LHCN-M2 (cell line): ENCODE results near the gene MYOZ3. TPM values are rescaled to one million over a fixed set of nuclear protein-coding genes. Genes with fewer than 3 reads are reported as not detected.

ENCODE experiments used
- DNase-seq: peaks from one replicate; pipeline ENCODE4 v3.0.0-alpha.2; 2012; ENCODE audit warnings: low read depth
- total RNA-seq: library from RNA; depleted of rRNA; stranded (reverse); fragments of >200 nt; gene quantifications from 2 replicates; pipeline ENCODE4 v1.2.3, GENCODE V29; 2014

MYOZ3 gene
- total RNA-seq, 1 experiment from 2014 or later, result 0.06 TPM

DNA sequence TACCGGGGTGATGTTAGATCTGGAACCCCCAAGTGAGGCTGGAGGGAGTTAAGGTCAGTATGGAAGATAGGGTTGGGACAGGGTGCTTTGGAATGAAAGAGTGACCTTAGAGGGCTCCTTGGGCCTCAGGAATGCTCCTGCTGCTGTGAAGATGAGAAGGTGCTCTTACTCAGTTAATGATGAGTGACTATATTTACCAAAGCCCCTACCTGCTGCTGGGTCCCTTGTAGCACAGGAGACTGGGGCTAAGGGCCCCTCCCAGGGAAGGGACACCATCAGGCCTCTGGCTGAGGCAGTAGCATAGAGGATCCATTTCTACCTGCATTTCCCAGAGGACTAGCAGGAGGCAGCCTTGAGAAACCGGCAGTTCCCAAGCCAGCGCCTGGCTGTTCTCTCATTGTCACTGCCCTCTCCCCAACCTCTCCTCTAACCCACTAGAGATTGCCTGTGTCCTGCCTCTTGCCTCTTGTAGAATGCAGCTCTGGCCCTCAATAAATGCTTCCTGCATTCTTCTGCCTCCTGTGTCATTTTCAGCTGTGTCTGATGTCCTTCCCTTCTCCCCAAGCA lies 2.3 kb upstream of the MYOZ3 start:
- no peak for DNase-seq

DNA sequence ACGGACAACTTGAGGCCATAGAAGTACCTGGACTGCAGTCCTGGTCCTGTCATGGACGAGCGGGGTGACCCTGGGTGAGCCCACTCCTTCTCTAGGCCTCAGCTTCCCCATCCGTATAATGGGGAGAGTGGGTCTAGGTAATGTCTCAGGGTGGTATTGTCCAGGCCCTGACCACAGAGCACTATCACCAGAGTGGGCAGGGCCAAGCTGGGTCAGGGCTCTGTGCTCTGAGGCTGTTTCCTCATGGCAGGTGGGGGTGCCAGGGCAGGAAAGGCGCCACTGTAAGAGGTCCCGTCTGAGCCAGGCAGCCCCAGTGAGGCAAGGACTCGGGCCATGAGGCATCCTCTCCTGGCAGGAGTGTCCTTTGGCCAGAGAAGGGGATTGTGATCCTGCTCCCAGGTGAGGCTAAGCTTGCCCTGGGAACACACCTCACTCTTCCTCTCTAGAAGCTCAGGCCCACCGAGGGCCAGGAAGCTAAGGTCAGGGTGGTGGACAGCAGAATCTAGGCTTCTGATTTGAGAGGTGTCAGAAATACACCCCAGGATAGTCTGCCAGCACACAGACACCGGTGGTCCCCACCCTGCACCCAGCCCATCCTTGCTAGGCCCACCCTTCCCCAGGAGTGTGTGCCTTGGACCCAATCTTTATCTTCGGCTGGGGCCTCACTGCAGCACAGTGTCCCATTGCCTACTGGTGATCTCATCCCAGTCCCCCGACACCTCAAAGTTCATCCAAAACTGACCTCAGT lies 1.5 kb upstream of the MYOZ3 start:
- no peak for DNase-seq

DNA sequence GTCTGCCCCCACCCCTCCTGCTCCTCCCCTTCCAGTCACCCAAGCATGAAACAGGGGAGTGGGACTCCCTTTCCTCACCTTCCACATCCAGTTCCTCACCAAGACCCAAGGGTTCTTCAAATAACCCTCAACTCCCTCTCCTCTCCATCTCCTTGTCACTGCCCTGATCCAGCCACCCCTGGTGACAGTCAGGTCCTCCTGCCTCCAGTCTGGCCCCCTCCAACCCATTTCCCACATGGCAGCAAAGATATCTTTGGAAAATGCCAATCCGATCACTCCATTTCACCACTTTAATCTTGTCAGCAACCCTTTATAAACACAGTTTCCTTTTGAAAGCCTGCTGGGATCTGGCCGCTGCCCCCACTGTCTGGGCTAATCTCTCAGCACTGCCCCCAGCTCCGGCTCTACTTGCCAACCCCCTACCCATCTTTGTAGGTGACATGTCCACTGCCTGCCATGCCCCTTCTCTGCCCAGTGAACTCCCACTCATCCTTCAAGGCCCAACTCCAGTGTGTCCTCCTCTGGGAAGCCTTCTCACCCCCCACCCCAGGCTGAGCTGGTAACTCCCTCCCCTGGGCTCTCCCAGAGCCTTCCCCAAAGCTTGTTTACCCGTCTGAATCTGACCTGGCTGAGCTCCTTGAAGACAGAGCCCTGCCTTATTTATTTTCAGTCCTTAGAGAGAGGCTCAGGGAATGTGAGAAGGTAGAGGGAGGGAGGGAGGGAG lies 781 bp upstream of the MYOZ3 start:
- DNase-seq, result no peak

DNA sequence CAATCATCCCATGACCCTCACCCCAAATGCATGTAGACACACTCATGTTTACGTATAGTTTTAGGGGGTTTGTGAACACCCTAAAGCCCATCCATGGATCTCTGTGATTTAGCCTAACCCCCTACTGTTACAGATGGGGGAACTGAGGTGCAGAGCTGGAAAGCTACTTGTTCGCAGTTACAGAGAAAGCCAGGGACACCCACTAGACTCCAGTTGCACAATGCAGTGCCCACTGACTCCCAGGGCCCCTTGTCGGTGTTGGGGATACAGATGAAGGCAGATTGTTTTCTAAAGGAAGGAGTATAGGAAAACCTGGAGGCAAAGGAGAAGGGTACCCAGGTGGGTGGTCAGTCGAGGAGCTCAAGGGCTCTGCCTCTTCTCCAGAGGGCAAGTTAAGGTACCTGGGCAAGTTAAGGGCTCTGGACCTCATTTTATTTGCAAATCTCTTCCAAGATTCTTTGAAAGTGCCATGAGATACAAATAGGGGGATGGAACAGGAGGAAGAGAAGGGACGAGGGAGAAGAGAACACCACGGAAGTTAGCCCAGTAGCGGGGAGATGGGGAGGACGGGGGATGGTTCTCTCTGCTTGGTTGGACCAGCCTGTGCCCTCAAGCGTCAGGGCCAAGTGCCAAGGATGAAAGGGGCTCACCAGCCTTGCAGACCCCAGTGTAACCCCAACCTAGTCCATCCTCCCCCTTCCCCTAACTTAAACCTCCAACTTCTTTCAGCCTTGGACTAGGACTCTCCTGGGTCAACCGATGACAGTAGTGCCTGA lies 958 bp downstream of the MYOZ3 start:
- DNase-seq, result no peak

DNA sequence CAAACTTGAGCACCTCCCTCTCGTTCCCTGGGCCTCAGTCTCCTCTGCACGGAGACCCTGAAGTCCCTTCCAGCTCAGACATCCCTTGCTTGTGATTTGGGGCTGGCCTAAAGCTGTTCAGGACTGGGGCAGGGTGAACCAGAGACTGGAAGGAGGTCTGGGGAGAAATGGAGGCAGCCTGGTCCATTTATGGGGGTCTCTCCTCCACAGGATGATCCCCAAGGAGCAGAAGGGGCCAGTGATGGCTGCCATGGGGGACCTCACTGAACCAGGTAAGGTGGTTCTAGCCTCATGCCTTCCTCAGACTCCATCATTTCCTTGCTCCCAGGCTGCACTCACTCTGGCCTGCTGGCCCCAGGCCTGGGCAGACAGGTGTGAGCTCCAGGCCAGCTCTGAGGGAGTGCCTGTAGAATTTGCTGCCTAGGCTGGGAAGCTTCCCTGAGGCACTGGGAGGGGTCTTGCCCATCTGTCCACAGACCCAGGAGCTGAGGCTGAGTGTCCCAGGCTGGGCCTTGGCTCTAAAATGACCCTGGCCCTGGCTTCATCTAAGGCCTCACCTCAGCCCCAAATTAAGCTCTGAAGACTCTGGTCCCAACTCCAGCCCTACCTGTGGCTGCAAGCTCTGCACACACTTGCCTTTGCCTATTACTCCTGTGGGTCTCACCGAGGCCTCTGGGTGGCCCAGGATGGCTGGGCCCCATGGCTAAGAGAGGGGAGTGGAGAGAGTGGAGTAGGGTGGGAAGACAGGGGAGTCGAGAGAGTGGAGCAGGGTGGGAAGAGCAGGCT lies 1.9 kb downstream of the MYOZ3 start:
- DNase-seq, result no peak

DNA sequence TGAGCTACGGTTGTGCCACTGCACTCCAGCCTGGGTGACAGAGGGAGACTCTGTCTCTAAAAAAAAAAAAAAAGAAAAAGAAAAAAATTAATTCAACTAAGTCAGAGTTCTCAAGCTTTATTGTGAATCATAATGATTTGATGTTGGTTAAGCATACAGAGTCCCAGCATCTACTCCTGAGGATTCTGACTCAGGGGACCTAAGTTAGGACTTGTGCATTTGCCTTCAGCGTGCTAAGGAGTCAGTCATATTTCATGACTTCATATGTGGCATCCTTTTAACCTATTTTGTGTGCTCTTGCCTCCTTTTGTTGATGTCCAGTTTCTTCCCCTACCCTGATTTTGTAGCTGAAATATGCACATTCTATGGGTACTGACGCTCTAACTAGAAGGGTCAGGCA lies 2.9 kb downstream of the MYOZ3 start:
- no peak for DNase-seq

DNA sequence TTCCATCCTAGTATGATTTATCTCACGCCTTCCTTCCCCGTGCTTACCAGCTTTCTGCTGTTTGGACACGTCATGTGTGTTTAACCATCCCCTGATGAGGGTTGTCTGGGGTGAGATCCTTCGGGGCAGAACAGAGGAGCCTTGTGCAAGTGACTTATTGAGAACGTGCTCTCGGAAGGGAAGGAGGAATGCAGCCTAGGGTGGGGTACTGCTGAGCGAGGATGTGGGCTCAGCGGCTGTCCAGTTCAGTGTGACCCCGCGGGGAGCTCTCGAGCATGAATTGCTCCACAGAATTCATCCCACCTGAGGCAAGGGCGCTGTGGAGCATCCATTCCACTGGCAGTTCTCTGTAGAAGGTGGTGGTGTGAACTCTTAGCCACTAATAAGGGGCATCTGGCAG lies 4.0 kb downstream of the MYOZ3 start:
- DNase-seq, result no peak

DNA sequence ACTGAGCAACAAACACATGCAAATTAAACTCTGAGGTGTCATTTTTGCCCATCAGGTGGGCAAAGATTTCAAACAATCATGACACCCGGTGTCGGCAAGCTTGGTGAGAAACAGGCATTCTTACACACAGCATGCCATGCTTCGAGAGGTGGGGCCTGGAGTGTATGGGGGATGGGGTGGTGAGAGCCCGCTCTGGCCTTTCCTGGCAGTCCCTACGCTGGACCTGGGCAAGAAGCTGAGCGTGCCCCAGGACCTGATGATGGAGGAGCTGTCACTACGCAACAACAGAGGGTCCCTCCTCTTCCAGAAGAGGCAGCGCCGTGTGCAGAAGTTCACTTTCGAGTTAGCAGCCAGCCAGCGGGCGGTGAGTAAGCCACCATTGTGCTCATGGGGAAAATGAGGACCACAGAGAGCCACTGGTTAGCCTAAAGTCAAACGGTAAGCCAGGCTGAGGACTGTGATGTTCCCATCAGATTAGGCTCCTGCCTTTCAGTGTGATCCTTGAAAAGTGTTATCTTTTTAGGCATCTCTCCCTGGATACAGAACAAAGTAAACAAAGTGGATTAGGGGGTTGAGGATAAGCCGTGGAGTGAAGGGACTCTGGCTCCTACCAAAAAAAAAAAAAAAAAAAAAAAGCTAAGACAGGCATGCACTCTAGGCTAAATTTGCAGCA lies 9.4 kb downstream of the MYOZ3 start:
- DNase-seq, result no peak

DNA sequence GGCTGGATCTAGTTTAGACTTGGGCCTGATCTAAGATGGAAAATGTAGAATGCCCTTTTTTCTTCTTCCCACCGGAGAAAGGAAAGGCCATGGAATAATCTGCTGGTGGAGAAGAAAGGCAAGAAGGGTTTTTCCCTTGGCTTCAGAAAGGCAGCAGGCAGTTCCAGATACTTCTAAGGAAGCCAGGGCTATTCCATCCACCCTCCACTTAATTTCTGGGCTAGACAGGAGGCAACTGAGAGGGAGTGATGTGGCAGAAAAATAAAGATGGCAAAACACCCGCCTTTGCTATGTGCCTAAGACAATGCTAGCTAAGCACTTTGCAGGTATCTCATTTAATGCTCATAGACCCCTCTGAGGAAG lies 9.9 kb downstream of the MYOZ3 start:
- no peak for DNase-seq

DNA sequence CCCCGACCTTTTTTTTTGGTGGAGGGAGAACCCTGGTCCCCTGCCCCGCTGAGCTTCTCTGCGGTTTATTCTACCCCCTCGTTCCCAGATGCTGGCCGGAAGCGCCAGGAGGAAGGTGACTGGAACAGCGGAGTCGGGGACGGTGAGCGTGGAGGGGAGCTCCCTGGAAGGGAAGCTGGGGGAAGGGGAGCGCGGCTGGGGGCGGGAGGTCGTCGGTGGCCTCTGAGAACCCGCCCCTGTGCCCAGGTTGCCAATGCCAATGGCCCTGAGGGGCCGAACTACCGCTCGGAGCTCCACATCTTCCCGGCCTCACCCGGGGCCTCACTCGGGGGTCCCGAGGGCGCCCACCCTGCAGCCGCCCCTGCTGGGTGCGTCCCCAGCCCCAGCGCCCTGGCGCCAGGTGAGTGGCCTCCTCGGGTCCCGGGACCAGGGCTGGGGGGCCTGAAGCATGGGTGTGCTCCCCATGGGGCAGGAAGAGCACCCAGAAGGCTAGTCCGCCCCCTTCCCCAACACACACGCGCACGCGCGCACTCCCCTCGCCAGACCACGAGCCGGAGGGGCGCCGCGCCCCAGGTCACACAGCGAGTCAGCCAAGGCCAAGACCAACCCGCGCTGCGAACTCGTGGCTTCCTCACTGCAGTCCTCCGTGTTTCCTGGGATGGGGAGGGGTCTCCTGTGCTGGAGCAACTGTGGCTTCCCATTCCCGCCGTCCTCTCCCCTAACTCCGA lies 10.6 kb downstream of the MYOZ3 start:
- no peak for DNase-seq

DNA sequence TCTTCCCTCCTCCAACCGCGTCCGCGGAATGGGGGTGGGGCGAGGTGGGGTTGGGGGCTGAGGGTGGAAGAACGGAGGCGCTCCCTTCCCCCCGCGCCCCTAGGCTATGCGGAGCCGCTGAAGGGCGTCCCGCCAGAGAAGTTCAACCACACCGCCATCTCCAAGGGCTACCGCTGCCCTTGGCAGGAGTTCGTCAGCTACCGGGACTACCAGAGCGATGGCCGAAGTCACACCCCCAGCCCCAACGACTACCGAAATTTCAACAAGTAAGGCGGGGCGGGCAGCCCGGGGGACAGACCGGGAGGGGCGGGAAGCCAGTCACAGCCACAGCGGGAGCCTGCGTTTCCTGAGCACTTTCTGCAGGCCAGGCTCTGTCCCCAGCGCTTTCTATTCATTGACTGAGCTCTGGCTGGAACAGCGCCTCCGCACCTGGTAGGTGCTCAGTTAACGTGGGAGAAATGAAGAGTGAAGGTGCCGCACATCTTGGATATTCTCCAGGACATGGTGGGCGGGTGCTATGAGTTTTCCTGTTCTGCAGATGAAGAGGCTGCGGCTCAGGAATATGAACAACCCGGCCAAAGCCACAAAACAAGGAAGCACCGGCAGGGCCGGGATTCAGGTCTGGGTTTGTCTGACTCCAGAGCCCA lies 11.3 kb downstream of the MYOZ3 start:
- DNase-seq, result no peak

DNA sequence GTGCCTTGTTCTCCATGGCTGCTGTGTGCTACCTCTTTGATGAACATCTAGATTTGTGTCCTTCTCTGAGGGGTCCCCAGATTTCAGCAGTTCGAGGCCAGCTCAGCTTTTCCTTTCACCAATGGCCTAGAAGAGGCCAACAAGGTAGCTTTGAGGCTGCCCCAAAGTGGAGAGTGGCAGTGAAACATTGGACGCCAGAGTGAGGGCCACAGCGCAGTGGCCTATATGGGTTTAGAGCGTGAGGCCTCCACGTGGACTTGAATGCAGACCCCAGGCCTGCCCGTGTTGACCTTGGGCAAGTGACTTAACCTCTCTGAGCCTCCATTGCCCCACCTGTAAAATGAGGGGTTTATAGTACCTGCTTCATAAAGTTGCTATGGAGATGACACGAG lies 11.8 kb downstream of the MYOZ3 start:
- no peak for DNase-seq

DNA sequence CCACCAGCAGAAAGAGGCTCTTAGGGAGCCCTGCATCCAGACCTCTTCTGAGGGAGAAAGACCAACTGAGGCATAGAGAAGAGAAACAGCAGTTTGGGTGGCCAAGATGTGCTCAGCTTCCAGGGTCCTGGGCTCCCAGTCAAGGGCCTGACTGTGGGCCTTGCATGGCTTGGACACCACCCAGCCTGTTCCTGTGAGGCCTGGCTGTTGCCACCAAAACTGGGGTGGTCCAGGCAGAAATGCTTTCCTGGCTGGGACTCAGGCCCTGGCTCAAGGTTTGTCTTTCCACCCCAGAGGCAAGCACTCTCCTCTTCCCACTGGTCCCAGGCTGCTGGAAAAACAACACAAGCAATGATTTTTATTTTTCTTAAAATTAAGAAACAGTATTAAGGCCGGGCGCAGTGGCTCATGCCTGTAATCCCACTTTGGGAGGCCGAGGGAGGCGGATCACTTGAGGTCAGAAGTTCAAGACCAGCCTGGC lies 13.3 kb downstream of the MYOZ3 start:
- DNase-seq, result no peak

DNA sequence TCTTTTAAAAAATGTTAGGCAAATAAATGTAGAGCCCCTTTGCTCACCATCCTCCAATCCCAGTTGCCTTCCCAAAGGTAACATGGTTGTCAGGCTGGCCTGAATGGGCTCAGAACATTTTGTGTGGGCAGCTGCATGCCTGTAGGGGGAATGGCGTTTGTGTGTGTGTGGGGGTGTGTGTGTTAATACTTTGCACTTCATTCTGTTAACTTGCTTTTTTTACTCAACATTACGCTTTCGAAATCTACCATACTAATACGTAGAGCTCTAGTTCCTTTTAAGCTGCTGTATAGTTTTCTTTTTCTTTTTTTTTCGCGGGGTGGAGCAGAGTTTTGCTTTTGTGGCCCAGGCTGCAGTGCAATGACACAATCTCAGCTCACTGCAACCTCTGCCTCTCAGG lies 14.0 kb downstream of the MYOZ3 start:
- no peak for DNase-seq

DNA sequence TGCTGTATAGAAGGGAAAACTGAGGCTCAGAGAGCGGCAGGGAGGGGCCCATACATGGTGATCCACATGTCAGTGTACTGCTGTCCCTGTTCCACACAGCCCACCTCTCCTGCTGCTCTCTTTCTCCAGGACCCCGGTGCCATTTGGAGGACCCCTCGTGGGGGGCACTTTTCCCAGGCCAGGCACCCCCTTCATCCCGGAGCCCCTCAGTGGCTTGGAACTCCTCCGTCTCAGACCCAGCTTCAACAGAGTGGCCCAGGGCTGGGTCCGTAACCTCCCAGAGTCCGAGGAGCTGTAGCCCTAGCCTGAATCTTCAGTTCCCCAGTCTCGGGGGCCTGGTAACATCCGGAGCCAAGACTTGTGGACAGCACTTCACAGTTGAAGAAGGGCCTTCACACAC lies 15.5 kb downstream of the MYOZ3 start:
- no peak for DNase-seq

DNA sequence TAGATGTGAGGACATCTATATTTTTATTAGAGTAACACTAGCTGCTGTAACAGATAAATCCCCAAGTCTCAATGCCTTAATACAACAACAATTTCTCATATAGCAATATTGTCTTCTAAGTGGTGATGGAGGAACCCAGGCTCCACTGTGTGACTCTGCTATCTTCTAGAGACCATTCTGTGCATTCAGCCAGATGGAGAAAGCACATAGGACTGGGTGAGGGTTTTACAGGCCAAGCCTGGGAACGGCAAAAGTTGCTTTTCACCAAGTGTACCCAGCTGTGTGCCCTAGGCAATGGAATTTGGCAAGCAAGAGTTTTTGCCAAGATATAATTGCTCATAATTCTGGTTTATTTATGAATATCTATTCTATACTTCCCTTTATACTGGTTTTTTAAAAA lies 28.1 kb downstream of the MYOZ3 start:
- DNase-seq, result no peak

DNA sequence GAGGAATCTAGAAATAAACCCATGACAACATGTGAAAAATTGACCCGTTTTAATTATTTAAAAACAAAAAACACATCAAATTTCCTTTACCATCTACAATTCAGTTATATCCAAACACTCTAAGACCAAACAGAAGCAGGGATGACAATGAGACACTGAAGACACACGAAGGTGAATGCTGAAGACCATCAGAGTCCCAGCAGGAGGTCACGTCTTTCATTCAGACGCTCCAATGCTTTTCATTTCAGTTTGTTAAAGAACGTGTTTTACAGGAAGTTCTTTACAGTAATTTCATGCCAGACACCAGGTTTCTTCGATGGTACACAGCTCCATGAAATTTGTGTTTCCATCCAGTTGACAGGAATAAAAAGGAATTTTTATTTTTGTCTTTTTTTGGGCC lies 29.7 kb downstream of the MYOZ3 start:
- DNase-seq, result no peak

DNA sequence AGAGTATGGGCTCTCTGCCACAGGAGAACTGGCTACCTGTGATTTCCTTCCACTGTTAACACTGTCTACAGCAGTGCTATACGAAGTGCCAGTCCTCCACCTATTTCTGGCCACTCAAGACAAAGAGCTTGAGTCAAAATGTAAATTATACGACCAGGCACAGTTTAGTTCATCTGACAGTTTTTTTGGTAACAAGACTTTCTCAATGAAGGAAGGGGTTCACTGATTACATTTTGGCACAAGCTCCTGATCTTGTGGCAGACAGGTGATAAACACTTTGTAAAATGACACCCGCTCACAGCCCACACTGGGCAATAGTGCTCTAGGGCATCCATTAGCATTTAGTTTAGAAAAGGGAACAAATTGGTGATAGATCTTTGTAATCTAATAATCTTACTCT lies 31.2 kb downstream of the MYOZ3 start:
- no peak for DNase-seq

DNA sequence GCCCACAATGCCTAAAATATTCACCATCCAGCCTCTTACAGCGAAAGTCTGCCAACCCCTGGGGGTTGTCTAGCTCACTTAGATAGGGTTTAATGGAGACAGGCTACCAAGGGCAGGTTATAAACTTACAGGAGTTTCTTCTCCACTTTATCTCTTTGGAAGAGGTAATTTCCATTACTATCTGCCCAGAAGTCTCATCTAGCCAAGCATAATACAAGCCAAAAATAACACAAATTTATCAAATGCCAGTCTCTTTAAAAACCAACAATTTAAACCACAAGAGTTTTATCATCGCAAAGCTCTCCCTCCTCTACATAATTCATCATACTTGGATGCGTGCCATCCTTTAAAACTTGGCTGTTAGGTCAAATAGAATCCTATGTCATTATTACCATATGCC lies 33.6 kb downstream of the MYOZ3 start:
- DNase-seq, result peak; percentile 71

DNA sequence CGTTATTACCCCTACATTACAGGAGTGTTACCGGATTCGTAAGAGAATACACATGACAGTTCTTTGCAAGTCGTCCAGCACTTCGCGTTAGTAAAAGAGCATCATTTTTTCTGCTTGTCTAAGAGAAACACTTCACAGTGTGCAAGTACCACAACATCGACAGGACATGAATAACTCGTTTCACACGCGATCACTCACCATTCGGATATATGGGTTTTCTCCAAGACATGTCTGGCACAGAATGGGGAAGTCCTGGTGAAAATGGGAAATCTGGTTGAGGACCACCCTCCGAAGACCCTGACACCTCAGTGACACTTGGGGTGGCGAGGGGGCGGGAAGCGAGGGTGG lies 39.2 kb downstream of the MYOZ3 start:
- no peak for DNase-seq
